ENCODE measurements around the gene COL17A1.

DNA sequence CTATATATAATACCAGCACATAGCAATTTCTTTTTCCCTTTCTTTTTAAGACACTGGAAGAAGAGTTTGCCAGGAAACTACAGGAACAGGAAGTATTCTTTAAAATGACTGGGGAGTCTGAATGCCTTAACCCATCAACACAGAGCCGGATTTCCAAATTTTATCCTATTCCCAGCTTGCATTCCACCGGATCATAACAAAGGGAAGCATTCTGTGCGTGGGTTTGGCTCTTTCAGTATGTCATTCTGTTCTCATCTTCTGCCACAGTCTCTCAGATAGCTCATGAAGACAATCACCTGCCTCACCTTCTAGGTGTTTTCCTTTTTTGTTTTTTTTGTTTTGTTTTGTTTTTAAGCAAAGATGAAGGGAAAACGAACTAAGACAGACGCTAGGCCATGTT is 60.2 kb downstream of the COL17A1 start:
- TF ChIP-seq EZH2 (IDR thresholded peaks at IDR 0.05; ENCODE audit: borderline replicate concordance, low read length): no peak
- TF ChIP-seq, protein P1, sequence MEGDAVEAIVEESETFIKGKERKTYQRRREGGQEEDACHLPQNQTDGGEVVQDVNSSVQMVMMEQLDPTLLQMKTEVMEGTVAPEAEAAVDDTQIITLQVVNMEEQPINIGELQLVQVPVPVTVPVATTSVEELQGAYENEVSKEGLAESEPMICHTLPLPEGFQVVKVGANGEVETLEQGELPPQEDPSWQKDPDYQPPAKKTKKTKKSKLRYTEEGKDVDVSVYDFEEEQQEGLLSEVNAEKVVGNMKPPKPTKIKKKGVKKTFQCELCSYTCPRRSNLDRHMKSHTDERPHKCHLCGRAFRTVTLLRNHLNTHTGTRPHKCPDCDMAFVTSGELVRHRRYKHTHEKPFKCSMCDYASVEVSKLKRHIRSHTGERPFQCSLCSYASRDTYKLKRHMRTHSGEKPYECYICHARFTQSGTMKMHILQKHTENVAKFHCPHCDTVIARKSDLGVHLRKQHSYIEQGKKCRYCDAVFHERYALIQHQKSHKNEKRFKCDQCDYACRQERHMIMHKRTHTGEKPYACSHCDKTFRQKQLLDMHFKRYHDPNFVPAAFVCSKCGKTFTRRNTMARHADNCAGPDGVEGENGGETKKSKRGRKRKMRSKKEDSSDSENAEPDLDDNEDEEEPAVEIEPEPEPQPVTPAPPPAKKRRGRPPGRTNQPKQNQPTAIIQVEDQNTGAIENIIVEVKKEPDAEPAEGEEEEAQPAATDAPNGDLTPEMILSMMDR (IDR thresholded peaks at IDR 0.05; ENCODE audit: low read length): no peak
